HepG2 (cell line): ENCODE data around the gene ZBP1.

Experiments used
- CTCF ChIP-seq: sonication (generic); formaldehyde crosslinking; IDR thresholded peaks from 2 replicates; pipeline ENCODE4 v1.5.0; 2020; ENCODE audit warnings: mild to moderate bottlenecking, missing genetic modification reagents, moderate library complexity
- EP300 ChIP-seq, 3 experiments: sonication (generic) in 1 of 3; formaldehyde crosslinking in 1 of 3; IDR thresholded peaks; 2 replicates each; pipeline versions ENCODE4 v1.5.1 to v1.6.1; 2011 to 2020; ENCODE audit warnings: low read depth in 2 of 3, low read length in 2 of 3, borderline replicate concordance in 1 of 3, improper control_type of control experiment in 1 of 3, mild to moderate bottlenecking in 1 of 3, missing genetic modification reagents in 1 of 3, moderate library complexity in 1 of 3
- JUNB ChIP-seq: sonication (generic); formaldehyde crosslinking; IDR thresholded peaks from 2 replicates; pipeline ENCODE4 v1.8.0; 2022; ENCODE audit warnings: missing genetic modification reagents, mild to moderate bottlenecking, borderline replicate concordance
- MAF1 ChIP-seq: sonication (generic); formaldehyde crosslinking; IDR thresholded peaks from 2 replicates; pipeline ENCODE4 v1.5.0; 2020; ENCODE audit warnings: missing genetic modification reagents, borderline replicate concordance
- POLR2AphosphoS5 ChIP-seq: IDR thresholded peaks from 2 replicates; pipeline ENCODE4 v1.6.1; 2012; ENCODE audit warnings: low read depth, low read length
- POLR2G ChIP-seq: fragments of 200-400 bp; formaldehyde crosslinking; IDR thresholded peaks from 2 replicates; pipeline ENCODE4 v1.6.1; 2018; ENCODE audit warnings: mild to moderate bottlenecking, low read depth, low read length, moderate library complexity
- ZMYM2 ChIP-seq: sonication (generic); formaldehyde crosslinking; IDR thresholded peaks from 2 replicates; pipeline ENCODE4 v1.8.0; 2022; ENCODE audit warnings: mild to moderate bottlenecking, missing genetic modification reagents
- ZNF512 ChIP-seq: sonication (generic); formaldehyde crosslinking; IDR thresholded peaks from 2 replicates; pipeline ENCODE4 v1.4.0; 2020; ENCODE audit warnings: mild to moderate bottlenecking, missing genetic modification reagents
- ZNF780A ChIP-seq: sonication (generic); formaldehyde crosslinking; IDR thresholded peaks from 2 replicates; pipeline ENCODE4 v1.8.0; 2022; ENCODE audit warnings: mild to moderate bottlenecking, missing genetic modification reagents, moderate library complexity

- TF ChIP-seq MAF1 (no peak), POLR2G (no peak), ZNF780A (CRISPR knock-in tag) (no peak), POLR2AphosphoS5 (no peak), ZNF512 (CRISPR knock-in tag) (no peak), ZMYM2 (CRISPR knock-in tag) (no peak), CTCF (CRISPR knock-in tag) (no peak), EP300 (IDR thresholded peaks at IDR 0.05; ENCODE audit: low read depth in 2 of 2, low read length in 2 of 2) (no peak), EP300 (CRISPR knock-in tag; IDR thresholded peaks at IDR 0.05; ENCODE audit: borderline replicate concordance) (no peak), JUNB (CRISPR knock-in tag) (no peak)
Observed at GRCh38 chr20:57658447-57658832, 38.2 kb upstream of the ZBP1 start.
